ENCODE data around the gene HGD. TPM values are rescaled to one million over a fixed set of nuclear protein-coding genes. Genes with fewer than 3 reads are reported as not detected.

Gene HGD
- total and polyA plus RNA-seq, 10 of the 15 experiments (the other 5 are each of a cell fraction or from before 2014, with no cell fraction given): 0.18 to 0.81 (median 0.40) TPM; not detected in 6

- TF ChIP-seq ZNF592 (IDR thresholded peaks at IDR 0.05): no peak
- TF ChIP-seq HDGF (IDR thresholded peaks at IDR 0.05): no peak
- TF ChIP-seq MEF2B (IDR thresholded peaks at IDR 0.05; ENCODE audit: partially characterized antibody, poor library complexity, severe bottlenecking): no peak
Measured at GRCh38 chr3:120710369-120710768, 28.3 kb upstream of the HGD start (continued).

DNA sequence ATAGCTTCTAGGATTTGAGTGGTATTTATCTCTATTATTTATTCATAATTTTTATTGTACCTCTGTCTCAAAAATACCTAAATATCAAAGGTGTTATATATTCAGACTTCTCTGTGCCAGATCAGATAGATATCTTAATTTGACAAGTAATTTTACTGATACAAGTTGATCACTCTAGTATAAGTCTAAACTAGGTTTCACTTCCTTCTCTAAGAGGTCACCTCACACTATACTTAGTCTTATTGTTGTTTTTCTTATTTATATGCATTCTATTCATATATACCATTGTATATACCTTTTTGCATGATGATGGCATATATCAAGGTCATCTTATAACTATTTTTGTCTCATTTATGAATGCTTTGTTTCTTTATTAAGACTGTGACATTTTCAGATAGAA is 26.4 kb upstream of the HGD start:
- Histone ChIP-seq H4K20me1 (ENCODE audit: control insufficient read depth, insufficient read depth) (no peaks in the 10 kb centered on the region), H3K27ac (ENCODE audit: control insufficient read depth, insufficient read depth) (no peak overlapping the region), H3K4me3 (no peak overlapping the region), H3K79me2 (ENCODE audit: control insufficient read depth, insufficient read depth, low read length) (no peaks in the 10 kb centered on the region), H3K4me1 (ENCODE audit: control insufficient read depth, insufficient read depth, low read length) (no peaks in the 10 kb centered on the region), H3K36me3 (ENCODE audit: control insufficient read depth in 2 of 2, insufficient read depth in 2 of 2, low read length in 1 of 2) (no peaks in the 10 kb centered on the region; a peak in 1 of 4 replicates), H2AFZ (ENCODE audit: control insufficient read depth, low read depth, low read length) (no peak overlapping the region), H3K4me2 (ENCODE audit: control insufficient read depth, insufficient read depth) (no peak overlapping the region), H3K9ac (ENCODE audit: control insufficient read depth, insufficient read depth, low read length) (no peak overlapping the region), H3K9me3 (replicated peaks; ENCODE audit: control insufficient read depth, insufficient read depth, low read length) (no peaks in the 10 kb centered on the region; the same call in 2 of the 3 replicates), H3K27me3 (replicated peaks in 1 of 2; ENCODE audit: control insufficient read depth in 2 of 2, insufficient read depth in 2 of 2, low read length in 1 of 2) (no peaks in the 10 kb centered on the region)
- ChIA-PET CTCF (interaction anchor here (0.6 to 1.0 kb wide), 2 partner anchors 10 to 141 kb away, joined by 3 to 4 read pairs; no protein-coding TSS in a partner anchor), SMC1A (ENCODE audit: uncharacterized antibody, unreplicated experiment) (interaction anchor here (0.6 to 2.6 kb wide), 5 partner anchors 8 to 1119 kb away, joined by 3 to 8 read pairs (median 4); no protein-coding TSS in a partner anchor), POLR2A (no interaction called here), RAD21 (ENCODE audit: unreplicated experiment) (interaction anchor here (1.5 kb wide), 1 partner anchor 141 kb away, joined by 3 read pairs; no protein-coding TSS in a partner anchor)
- DNase-seq (ENCODE audit: low read depth, low spot score): no peak
- in situ Hi-C loops (cut with MboI): no loop called here
- ATAC-seq: peak; percentile 67
- intact Hi-C loops (cut with micrococcal nuclease; ENCODE audit: unreplicated experiment): no loop called here
- no TSS peak for BruUV-seq (replicated peaks)
- FAIRE-seq: peak; percentile 7
- peak; percentile 53; the same call in 1 of the 2 replicates for TF ChIP-seq SPI1 (IDR thresholded peaks at IDR 0.05; ENCODE audit: borderline replicate concordance, insufficient read depth, low read depth, low read length)
- TF ChIP-seq, protein P1, sequence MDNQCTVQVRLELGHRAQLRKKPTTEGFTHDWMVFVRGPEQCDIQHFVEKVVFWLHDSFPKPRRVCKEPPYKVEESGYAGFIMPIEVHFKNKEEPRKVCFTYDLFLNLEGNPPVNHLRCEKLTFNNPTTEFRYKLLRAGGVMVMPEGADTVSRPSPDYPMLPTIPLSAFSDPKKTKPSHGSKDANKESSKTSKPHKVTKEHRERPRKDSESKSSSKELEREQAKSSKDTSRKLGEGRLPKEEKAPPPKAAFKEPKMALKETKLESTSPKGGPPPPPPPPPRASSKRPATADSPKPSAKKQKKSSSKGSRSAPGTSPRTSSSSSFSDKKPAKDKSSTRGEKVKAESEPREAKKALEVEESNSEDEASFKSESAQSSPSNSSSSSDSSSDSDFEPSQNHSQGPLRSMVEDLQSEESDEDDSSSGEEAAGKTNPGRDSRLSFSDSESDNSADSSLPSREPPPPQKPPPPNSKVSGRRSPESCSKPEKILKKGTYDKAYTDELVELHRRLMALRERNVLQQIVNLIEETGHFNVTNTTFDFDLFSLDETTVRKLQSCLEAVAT (IDR thresholded peaks at IDR 0.05): no peak
- no peak for TF ChIP-seq NFXL1 (IDR thresholded peaks at IDR 0.05; ENCODE audit: borderline replicate concordance)
- no peak for TF ChIP-seq RUNX3 (IDR thresholded peaks at IDR 0.05; ENCODE audit: low read length)

All from GM12878 (cell line).